EL (cell line): Measurements from ENCODE around the gene SPNS2.

Experiments
- DNase-seq: peaks from one replicate; pipeline ENCODE4 v3.0.0-alpha.2; 2016

Gene SPNS2

DNA sequence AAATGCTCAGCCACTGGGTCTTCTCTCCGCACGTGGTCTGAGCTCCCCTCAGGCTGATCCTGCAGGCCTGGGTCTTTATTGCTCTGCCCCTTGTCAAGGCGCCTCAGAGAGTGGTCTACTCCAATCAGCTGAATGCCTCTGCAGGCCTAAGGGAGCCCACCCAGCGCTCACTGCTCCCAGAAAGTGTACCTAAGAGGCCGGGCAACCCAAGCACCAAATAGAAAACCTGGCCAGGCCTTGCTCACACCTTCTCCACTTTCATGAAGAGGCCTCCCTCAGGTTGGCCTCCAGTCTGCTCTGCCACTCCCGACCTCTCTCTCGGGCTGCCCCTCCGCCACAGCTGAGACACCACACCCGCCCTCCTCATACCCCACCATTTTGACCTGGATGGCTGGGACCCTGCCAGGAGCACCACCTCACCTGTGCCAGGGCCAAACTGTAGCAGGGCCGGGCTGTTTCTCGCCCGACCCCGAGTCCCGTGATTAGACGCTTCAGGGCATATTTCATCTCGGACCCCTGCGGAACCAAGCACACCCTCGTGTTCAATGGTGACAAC is 55.8 kb downstream of the SPNS2 start:
- no peak for DNase-seq

- peak; percentile 96 for DNase-seq
Observed at GRCh38 chr17:4554997-4555799, 56.5 kb downstream of the SPNS2 start, which contains the start of gene MYBBP1A. MYBBP1A (minus strand) TSS chr17:4555384; CDS start chr17:4555324, 60 bp downstream.

DNA sequence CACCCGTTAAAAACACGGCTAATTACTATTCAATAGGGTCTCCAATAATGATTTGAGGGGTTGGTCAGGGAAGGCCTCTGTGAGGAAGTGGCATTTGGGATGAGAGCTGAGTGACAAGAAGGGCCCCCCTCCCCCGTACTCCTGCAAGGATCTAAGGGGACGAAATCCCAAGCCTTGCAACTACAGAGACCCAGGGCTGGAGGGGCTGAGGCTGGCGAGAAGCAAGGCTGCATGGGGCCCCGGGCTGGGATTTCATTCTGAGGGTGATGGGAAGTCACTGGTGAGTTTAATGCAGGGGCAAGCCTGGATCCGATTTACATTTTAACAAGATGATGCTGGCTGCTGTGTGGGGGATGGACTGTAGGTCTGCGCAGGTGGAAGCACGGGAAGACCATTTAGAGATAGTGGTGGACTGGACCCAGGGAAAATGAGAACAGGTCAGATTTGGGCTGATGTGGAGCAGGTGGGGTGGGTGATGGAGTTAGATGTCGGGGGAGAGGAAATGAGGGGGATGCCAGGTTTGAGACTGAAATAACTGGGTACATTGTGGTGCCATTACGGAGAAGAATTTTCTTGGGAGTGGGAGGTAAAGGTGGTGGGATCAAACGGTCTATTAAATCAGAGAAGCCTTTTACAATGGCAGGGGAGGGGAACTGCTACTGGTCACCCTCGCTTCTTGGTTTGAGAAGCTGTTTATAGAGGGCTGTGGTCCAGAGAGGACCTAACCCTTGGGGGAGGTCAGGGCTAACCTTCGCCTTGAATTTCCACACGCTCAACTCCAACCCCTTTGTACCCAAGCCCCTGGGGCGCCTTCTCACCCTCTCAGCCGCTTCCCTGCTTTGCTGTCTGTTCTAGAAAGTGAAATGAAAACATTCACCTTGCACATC is 57.4 kb downstream of the SPNS2 start:
- DNase-seq, result no peak

- DNase-seq, result no peak
Observed at GRCh38 chr17:4556996-4557395, 58.3 kb downstream of the SPNS2 start.

DNA sequence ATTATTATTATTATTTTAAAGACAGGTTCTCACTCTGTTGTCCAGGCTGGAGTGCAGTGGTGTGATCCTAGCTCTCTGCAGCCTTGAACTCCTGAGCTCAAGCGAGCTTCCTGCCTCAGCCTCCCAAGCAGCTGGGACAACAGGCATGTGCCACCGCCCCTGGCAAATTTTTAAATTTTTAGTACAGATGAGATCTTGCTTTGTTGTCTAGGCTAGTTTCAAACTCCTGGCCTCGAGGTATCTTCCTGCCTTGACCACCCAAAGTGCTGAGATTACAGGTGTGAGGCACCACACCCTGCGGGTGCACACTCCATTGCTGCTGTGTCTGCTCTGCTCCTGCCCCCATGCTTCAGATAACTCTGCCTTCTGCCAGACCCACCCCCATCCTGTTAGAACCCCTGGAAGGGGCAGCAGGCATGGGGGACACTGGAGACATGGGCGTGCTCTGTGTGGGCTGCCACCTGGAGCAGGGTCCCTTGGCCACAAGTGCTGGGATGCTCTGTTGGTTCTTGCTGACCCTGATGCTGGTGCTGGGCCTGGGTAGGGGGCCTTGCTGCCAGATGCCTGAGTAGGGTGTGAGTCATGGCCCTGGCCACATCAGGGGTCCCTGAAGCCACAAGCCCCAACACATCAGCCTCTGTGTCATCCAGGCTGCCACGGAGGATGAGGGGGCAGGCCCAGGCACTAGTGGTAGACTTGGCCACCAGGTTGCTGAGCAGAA is 59.1 kb downstream of the SPNS2 start:
- DNase-seq, result no peak

- DNase-seq, result no peak
Observed at GRCh38 chr17:4558347-4558971, 59.8 kb downstream of the SPNS2 start.

DNA sequence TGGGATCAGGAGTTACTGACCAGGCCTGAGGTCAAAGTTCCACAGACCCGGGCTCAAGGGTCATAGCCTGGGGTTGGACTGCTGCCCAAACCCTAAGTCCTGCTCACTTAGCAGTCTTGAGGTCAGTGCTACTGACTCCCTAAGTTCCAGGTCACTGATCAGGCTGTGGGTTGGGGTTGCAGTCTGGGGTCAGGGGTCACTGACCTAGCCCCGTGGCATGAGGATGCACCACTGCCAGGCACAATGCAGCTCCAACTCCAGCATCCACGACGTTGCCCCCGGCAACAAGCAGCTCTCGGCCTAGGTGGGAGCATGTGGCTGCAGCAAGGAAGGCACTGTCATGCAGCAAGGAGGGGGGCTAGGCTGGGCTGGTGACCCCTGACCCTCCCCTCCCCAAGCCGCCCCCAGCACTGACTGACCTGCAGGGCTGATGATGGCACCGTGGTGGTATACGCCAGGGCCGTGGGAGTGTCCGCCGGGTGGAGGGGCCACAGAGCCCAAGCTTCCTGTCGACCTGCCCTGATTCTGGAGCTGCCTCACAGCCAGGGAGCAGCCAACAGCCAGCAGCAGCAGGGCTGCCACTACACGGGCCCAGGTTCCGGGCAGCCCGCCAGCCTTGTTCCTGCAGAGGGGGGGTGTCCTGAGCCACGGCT is 60.6 kb downstream of the SPNS2 start:
- DNase-seq, result no peak

DNA sequence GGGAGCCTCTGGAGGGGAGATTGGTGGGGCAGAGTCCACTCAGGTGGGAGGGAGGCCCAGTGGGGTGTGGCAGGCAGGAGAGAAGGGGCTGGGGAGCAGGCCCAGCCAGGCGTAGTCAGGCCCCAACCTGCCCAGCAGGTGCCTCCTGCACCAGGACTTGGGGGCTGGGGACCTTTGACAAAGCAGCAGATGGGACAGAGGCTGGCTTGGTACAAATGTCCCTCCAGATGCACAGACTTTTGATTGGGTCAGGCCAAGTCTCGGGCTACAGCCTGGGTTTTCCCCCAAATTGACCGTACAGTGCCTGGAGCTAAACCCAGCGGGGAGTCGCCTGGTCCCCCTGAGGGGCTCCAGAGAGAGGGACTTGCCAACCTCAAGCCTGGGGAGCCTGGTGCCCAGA is 61.3 kb downstream of the SPNS2 start:
- DNase-seq, result no peak

- DNase-seq, result no peak
Observed at GRCh38 chr17:4560421-4560820, 61.7 kb downstream of the SPNS2 start, which contains the start of gene GGT6. GGT6 (minus strand) TSS chr17:4560577; CDS start chr17:4560521, 56 bp downstream.

DNA sequence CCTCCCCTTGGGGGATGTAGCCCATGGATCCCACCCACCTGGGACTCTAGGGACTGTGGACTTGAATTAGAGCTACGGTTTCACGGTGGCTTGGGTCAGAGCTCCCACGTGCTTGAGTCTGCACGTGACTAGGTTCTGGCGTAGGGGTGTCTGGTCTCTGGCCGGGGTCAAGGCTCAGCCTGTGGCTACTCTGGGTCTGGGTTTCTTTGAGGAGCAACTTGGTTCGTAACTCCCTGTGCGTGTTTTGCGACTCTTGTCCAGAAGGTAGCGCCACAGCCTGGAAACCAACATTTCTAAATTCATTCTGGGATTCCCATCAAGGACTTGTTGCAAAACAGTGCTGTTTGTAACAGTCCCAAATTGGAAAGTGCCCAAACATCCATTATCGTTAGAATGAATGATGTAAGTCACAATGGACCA is 62.2 kb downstream of the SPNS2 start:
- no peak for DNase-seq

DNA sequence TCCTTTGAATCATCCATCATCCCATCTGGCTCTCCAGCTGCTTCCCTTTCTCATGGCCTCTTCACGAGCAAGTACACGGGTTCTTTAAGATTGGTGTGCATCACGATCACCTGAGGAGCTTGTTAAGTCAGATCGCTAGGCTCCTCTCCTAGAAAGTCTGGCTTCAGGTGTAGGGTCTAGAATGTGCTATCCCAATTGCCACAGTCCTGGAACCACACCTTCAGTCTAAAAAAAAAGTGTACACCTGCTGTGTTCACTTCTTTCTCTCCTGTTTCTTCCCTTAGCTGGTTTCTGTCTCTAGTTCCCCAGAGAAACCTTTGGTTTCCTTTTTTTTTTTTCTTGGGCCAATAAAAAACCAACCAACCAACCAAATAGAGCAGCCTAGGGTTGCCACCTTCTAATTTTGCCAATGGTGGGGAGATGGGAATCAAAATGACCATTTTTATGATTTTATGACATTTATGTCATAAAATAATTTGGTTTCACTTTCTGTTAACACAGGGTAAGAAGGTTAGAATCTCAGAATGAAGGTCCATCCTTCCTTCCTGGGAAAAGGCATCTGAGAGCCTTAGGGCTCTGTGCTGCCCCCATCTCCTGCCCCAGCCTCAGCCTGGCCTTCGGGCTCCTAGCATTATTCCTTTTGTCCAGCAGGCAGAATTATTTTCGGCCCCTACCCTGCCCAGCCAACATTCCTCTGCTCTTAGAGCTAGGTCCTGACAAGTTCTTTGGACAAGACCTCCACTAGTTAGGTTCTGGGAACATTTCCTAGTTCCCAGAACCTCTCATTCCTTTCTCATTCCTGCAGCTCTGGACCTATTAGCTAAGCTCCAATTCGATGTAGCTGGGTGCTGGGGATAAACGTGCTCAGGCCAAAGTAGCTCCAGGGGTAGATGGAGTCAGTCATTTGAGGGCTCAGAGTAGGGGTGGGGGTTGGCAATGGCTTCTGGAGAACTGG is 63.6 kb downstream of the SPNS2 start:
- peak; percentile 14 for DNase-seq

GRCh38 chr17:4565209-4566141 is 66.8 kb downstream of the SPNS2 start:
- DNase-seq, result peak; percentile 78

GRCh38 chr17:4566785-4567184 is 68.1 kb downstream of the SPNS2 start:
- peak; percentile 60 for DNase-seq

GRCh38 chr17:4569591-4569990 is 70.9 kb downstream of the SPNS2 start:
- no peak for DNase-seq

GRCh38 chr17:4572131-4572530 is 73.5 kb downstream of the SPNS2 start:
- DNase-seq, result no peak

GRCh38 chr17:4573115-4573514 is 74.4 kb downstream of the SPNS2 start:
- no peak for DNase-seq

DNA sequence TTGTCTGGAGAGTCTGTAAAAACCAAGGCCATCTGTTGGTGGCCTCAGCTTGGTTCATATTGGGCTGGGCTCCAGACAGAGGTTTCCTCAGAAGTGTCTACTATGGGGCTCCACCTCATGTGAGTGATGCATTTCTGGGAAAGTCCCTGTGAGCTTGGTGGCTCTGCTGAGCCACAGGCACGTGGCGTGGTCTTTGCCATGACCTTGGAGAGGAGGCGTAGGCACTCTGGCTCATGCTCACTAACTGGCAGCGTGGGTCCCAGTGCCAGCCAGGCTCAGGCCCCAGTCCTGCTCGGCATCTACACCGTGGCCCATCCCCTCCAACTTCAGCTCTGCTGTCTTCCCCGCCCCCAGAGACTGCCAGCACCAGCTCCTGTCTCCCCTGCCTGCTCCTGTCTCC is 75.0 kb downstream of the SPNS2 start:
- no peak for DNase-seq

DNA sequence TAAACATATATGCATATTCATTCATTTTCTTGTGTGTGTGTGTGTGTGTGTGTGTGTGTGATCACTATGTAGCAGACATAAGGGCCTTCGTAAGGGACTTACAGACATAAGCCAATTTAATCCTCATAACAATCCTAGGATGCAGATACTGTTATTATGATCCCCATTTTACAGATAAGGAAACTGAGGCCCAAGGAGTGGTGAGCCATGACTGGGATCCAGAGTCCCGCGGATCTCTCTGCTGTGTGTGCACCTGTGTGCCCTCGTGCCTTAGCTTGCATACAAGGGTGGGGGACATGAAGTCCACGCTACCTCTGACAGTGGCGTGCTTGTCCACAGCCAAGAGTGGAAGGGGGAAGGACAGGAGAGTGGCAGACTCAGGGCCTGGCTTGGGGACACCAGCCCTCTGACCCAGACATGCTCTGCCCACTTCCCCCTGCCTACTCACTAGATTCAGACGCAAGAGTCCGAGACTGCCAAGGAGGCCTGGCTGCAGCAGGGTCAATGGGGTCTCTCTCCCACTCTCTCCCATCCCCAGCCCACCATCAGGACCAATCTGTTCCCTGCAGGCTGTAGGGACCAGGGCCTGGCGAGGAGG is 75.9 kb downstream of the SPNS2 start:
- DNase-seq, result no peak

DNA sequence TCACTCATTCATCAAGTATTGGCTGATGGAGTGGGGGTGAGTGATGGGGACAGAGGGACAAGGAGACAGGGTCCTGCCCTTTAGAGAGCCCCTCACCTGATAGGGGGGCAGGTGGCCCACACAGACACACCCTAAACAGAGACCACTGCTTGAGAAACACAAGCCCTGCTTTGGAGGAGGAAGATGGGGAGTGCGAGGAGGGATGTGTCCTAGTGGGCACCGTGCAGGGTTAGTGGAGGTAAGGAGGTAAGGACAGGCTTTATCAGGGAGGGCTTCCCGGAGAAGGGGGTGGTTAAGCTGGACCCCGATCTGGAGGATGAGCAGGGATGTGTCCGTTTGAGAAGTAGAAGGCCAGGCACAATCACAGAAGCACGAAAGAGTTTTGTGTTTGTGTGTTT is 77.5 kb downstream of the SPNS2 start:
- no peak for DNase-seq
